HG02840 (cell line): ENCODE data around the gene BMP5.

Experiments used
- ATAC-seq: cut with Tn5 transposase; IDR thresholded peaks from one replicate; pipeline ENCODE4 v1.9.1; 2021; ENCODE audit warnings: mild to moderate bottlenecking, moderate library complexity, moderate number of reproducible peaks; ENCODE audit not compliant: unreplicated experiment, low FRiP score

BMP5 gene

GRCh38 chr6:55820696-55821095 is 54.7 kb downstream of the BMP5 start:
- no peak for ATAC-seq

DNA sequence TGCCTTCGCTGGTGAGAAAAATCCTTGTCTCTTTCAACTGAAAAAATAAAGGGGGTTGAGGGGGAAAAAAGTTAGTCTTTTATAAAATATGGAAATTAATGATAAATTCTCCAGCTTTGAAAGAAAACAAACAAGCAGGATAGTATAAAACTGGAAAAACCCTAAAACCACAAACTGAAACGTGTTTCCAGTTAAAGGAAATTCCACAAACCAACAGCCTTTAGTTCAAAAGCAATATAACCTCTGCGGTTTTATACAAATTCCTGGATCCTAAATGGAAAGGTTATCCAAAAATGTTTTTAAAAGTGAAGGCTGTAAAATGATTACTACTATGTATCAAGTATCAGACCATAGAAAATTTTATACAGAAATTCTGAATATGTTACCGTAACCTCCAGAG is 55.6 kb downstream of the BMP5 start:
- no peak for ATAC-seq

GRCh38 chr6:55818482-55818881 is 56.9 kb downstream of the BMP5 start:
- no peak for ATAC-seq

- no peak for ATAC-seq
Measured at GRCh38 chr6:55812509-55812908, 62.9 kb downstream of the BMP5 start.

GRCh38 chr6:55811074-55811473 is 64.3 kb downstream of the BMP5 start:
- no peak for ATAC-seq

DNA sequence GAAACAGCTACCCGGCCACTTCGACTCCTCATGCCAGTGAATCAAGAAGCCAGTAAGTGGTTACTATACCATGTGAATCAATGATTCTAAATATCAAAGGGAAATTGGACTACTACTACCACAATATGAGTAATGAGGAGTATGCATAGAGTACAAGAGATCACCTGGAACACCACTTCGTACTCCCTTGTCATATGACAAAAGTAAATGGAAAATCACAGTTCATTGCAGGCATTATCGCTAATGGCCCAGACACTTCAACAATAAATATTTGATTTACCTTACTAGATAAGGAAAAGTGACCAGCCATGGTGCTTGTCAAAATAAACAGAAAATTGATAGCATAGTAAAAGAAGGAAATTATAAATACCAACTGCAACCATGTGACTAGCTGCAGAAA is 73.1 kb downstream of the BMP5 start:
- no peak for ATAC-seq

GRCh38 chr6:55798571-55798970 is 76.8 kb downstream of the BMP5 start:
- ATAC-seq, result no peak

DNA sequence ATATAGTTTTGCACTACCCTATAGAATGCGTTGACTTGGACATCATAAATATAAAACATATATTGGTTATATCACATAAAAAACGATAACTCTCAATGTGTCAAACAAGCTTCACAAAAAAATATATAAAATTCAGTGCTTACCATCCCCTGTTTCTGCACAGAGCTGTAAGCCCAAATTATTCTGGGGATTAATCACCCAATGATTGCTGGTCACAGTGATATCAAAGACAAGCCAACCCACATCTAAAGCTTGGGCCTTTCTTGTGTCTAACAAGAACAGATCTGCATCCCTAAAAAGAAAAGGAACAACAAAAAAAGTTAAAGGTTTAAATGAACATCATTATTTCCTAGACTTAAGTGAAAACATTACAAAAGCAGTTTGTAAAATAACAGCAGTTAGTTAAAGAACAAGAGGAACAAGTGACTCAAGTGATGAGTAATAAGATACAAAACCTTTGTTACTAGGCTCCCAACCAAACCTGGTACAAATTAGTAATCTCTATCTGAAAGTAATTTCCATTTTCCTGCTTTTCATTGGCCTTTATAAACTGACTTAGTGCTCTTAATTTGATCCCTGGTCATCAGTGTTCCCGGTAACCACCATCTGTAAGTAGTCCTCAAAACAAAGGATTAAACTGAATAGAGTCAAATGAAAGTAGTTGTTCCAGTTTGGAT is 81.1 kb downstream of the BMP5 start:
- no peak for ATAC-seq

DNA sequence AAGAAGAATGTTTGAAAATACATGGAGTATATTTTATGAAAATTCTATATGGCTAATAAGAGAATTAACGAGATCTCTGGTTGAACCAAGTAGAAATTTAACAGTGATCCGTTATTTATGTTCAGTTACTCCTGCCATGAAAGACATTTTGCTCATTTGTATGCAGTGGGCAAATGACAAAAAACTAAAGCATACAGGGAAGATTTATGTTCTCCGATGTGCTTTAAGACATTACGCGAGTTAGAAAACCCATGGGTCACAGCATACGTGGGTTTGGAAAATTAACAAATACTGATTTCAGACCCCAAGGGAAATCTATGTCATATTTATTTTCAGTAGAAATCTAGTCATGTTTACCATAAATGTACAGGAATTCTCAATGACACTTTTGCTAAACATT is 90.1 kb downstream of the BMP5 start:
- ATAC-seq, result no peak

DNA sequence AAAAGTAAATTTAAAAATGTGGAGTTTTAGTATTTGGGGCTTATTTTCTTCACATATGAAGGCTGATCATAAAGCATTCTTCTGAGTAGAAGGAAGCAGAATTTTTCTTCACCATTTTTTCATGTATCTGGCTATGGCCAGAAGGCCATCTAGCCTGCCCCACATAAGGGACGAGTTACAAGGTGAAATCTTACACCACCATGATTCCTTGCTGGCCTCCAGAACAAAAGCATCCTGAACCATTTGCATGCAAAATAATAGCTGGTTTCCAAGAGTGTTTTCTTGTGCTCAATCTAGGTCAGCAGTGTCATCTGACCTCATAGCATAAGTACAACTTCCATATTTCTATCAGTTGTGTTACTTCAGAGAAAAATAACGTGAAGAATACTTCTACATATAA is 93.1 kb downstream of the BMP5 start:
- no peak for ATAC-seq

DNA sequence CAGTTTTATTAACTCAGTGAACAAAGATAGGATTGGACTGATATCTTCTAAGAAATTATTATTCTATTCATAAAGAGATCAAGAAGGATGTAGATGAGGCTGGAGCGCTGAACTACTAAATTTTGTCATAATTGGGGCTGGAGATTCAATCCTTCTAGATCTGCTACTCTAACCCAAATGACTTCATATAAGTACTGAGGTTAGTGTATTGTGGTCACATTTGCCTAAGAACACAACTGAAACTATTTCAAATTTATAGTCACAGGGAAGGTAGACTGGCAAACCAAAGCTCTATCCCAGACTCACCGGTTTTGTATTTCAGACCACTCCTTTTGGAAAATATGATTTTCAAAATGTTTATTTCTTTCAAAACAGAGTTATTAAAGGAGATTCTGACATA is 96.7 kb downstream of the BMP5 start:
- no peak for ATAC-seq

DNA sequence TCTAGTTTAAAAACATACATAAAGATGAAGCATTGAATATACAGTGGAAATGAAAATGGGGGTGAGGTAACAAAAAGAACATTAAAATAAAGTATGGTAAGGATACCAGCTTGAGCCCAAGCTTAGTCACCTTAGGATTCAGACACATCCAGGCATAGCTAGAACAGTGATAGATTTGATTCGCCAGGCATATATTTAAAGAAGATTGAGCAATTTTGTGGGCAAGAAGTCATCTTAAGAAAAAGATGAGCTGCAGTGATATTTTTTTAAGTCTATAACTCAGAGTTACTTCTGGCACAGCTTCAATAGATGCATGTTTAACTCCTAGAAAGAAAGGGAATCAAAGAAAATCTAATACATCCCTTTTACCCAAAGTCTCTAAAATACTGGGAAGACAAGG is 97.9 kb downstream of the BMP5 start:
- no peak for ATAC-seq

DNA sequence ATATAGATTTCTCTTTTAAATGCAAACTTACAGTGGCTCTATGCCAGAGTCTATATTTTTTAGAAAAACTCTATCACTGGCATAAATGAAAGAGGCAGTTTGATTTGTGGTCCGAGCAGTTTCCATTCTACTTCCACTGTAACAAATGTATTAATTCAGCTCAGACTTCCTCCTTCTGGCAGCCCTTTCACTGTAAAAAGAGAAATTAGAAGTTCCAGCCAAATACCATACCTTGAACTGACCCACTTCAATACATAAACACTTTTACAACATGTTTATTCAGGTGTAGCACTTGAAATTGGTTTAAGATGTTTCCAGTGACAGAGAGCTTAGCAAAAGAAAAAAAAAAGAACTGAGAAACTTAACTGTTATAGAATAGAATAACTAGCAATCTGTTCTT is 99.3 kb downstream of the BMP5 start:
- no peak for ATAC-seq

GRCh38 chr6:55775029-55775318 is 100.4 kb downstream of the BMP5 start:
- ATAC-seq, result no peak

- no peak for ATAC-seq
Measured at GRCh38 chr6:55774286-55775028, 100.9 kb downstream of the BMP5 start.

- no peak for ATAC-seq
Measured at GRCh38 chr6:55773620-55774216, 101.7 kb downstream of the BMP5 start.

DNA sequence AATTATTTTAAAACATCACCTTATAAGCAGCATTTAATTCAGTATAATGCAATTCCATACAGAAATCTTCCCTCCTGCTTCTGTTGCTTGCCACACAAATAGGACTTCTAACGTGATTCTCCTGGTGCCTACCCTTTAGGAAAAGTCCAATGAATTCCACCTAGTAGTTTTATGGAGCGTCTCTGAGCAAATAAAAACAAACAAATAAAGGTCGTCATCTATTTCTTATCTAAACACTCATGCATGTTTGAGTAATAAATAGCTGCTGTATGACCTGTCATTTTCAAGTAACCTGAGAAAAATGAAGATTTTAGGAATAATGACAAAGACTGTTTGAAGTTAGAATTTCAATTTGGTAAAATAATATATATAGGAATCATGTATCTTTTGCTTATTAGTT is 102.7 kb downstream of the BMP5 start:
- no peak for ATAC-seq

DNA sequence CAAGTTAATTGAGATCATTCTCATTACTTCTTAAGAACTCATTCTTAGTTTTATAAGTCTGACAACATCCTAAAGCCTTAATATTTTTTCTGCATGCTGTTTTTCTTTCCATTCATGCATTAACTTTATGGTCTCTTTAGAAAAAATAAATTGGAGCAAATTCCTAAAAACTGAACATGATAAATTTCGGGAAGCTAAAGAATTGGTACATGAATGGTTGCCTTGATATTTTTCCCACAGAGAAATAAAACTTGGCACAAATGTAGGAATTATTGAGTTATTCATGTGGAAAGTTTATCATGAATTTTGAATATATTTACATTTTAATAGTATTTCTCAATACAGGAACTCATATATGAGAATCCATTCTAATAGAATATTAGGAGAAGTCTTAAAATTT is 115.9 kb downstream of the BMP5 start:
- ATAC-seq, result no peak

- no peak for ATAC-seq
Measured at GRCh38 chr6:55758156-55758937, 117.0 kb downstream of the BMP5 start.

GRCh38 chr6:55756531-55757031 is 118.8 kb downstream of the BMP5 start:
- no peak for ATAC-seq

DNA sequence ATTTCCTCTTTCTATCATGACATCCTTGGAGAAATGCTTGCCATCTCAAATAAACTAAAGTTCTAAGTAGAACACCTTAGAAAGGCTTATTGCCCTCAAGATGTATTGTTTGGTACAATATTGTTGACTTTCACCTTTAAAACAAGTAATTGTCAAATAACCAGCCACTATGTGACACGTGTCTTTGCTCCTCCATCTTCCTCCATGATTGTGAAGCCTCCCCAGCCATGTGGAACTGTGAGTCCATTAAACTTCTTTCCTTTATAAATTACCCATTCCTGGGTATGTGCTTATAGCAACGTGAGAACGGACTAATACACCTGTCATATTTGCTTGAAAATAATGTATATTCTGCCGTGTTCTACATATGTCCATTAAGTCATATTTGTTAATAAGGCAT is 126.5 kb downstream of the BMP5 start:
- ATAC-seq, result no peak
